ENCODE results near the gene FAM25A.
"Not testable (repeated sequence)": the region's sequence is repeated elsewhere in the genome, so short reads cannot be mapped to it uniquely, and the experiment has no call there.

Gene FAM25A

GRCh38 chr10:87014986-87015716 is 4.9 kb upstream of the FAM25A start:
- not testable (repeated sequence) for DNase-seq

- not testable (repeated sequence) for DNase-seq
Observed at GRCh38 chr10:87018127-87018526, 2.0 kb upstream of the FAM25A start.

- DNase-seq: not testable (repeated sequence)
Observed at GRCh38 chr10:87019066-87019465, 1.0 kb upstream of the FAM25A start.

GRCh38 chr10:87019504-87019903 is 590 bp upstream of the FAM25A start:
- not testable (repeated sequence) for DNase-seq

GRCh38 chr10:87025285-87025958 is 5.3 kb downstream of the FAM25A start:
- DNase-seq: not testable (repeated sequence)

GRCh38 chr10:87026747-87027508 is 6.8 kb downstream of the FAM25A start:
- not testable (repeated sequence) for DNase-seq

- DNase-seq: not testable (repeated sequence)
Observed at GRCh38 chr10:87030419-87030818, 10.3 kb downstream of the FAM25A start.

GRCh38 chr10:87030912-87031635 is 11.0 kb downstream of the FAM25A start:
- DNase-seq: no peak

- DNase-seq: no peak
Observed at GRCh38 chr10:87036623-87037022, 16.5 kb downstream of the FAM25A start.

- DNase-seq: no peak
Observed at GRCh38 chr10:87038286-87038717, 18.2 kb downstream of the FAM25A start.

GRCh38 chr10:87038786-87039185 is 18.7 kb downstream of the FAM25A start:
- no peak for DNase-seq

- DNase-seq: not testable (repeated sequence)
Observed at GRCh38 chr10:87043579-87043978, 23.5 kb downstream of the FAM25A start.

GRCh38 chr10:87045434-87045938 is 25.4 kb downstream of the FAM25A start:
- no peak for DNase-seq

- DNase-seq: no peak
Observed at GRCh38 chr10:87053111-87053510, 33.0 kb downstream of the FAM25A start.

- no peak for DNase-seq
Observed at GRCh38 chr10:87053577-87054181, 33.6 kb downstream of the FAM25A start.

GRCh38 chr10:87054373-87055295 is 34.5 kb downstream of the FAM25A start:
- no peak for DNase-seq

- DNase-seq: no peak
Observed at GRCh38 chr10:87058171-87058570, 38.1 kb downstream of the FAM25A start.

GRCh38 chr10:87059401-87059800 is 39.3 kb downstream of the FAM25A start:
- no peak for DNase-seq

GRCh38 chr10:87060280-87060928 is 40.3 kb downstream of the FAM25A start:
- no peak for DNase-seq

GRCh38 chr10:87064651-87065050 is 44.6 kb downstream of the FAM25A start:
- DNase-seq: no peak

GRCh38 chr10:87066178-87066577 is 46.1 kb downstream of the FAM25A start:
- no peak for DNase-seq

Measured in activated CD4-positive, alpha-beta T cell treated with anti-CD3 and anti-CD28 coated beads for 4 hours (primary cell).